Vagina (tissue), 2 donors: ENCODE results near the gene BCL3. TPM values are rescaled to one million over a fixed set of nuclear protein-coding genes. Genes with fewer than 3 reads are reported as not detected.

Experiments used
- DNase-seq, 2 donors: peaks; one replicate each; pipeline ENCODE4 v3.0.0-alpha.2; 2017; ENCODE audit errors: extremely low spot score in 2 of 2
- H3K27ac ChIP-seq: fragments of 200-600 bp; sonication (generic); one replicate; pipeline ENCODE4 v1.5.1; 2019
- H3K27me3 ChIP-seq: fragments of 200-600 bp; sonication (generic); one replicate; pipeline ENCODE4 v1.5.1; 2019
- H3K36me3 ChIP-seq, 2 donors: fragments of 200-600 bp; sonication (generic); one replicate each; pipeline ENCODE4 v1.5.1; 2017 to 2019
- H3K4me1 ChIP-seq: fragments of 200-600 bp; sonication (generic); one replicate; pipeline ENCODE4 v1.5.1; 2019
- H3K4me3 ChIP-seq, 2 donors: fragments of 200-600 bp; sonication (generic); 1 replicate in 1 of 2; 2 replicates in 1 of 2; pipeline ENCODE4 v1.5.1; 2016 to 2019
- H3K9me3 ChIP-seq: fragments of 200-600 bp; sonication (generic); one replicate; pipeline ENCODE4 v1.5.1; 2019
- POLR2A ChIP-seq, 2 donors: fragments of 450-650 bp; IDR thresholded peaks; one replicate each; pipeline ENCODE4 v1.6.1; 2017; ENCODE audit warnings: antibody characterized with exemption in 2 of 2, mild to moderate bottlenecking in 2 of 2, moderate library complexity in 2 of 2
- POLR2AphosphoS5 ChIP-seq, 2 donors: sonication (generic); formaldehyde crosslinking; IDR thresholded peaks; one replicate each; pipeline ENCODE4 v1.9.0; 2017; ENCODE audit warnings: antibody characterized with exemption in 2 of 2, mild to moderate bottlenecking in 2 of 2, low read depth in 1 of 2; ENCODE audit not compliant: insufficient read depth in 1 of 2
- intact Hi-C: fragments of 100-400 bp; cut with DNase I; formaldehyde crosslinking; loops from one replicate; pipeline ENCODE4 v1.15.1; 2023
- total RNA-seq: library from RNA; depleted of rRNA; stranded (reverse); fragments of >200 nt; gene quantifications from one replicate; pipeline ENCODE4 v1.2.3, GENCODE V29; 2016
- TF ChIP-seq, protein P1 (sequence below), 3 experiments: fragments of 450-650 bp in 2 of 3; fragments of 200-600 bp in 1 of 3; sonication (generic) in 1 of 3; IDR thresholded peaks; one replicate each; pipeline ENCODE4 v1.5.1; 2017 to 2019; ENCODE audit warnings: antibody characterized with exemption in 3 of 3, mild to moderate bottlenecking in 2 of 3, moderate library complexity in 2 of 3

Gene BCL3
- total RNA-seq, 1 donor from 2014 or later = 86.9 TPM

- H3K27me3 ChIP-seq = no peaks in the 10 kb centered on the region
- H3K4me3 ChIP-seq = peak overlapping the region; percentile 43 to 52
- H3K36me3 ChIP-seq = peaks cover 0 to 22% of the 10 kb centered on the region in 2 donors
- intact Hi-C loops = no loop called here
- no peak for DNase-seq
- no peaks in the 10 kb centered on the region for H3K9me3 ChIP-seq
- peaks cover 90% of the 10 kb centered on the region for H3K4me1 ChIP-seq
- H3K27ac ChIP-seq = peak overlapping the region; percentile 92
- TF ChIP-seq, protein P1, sequence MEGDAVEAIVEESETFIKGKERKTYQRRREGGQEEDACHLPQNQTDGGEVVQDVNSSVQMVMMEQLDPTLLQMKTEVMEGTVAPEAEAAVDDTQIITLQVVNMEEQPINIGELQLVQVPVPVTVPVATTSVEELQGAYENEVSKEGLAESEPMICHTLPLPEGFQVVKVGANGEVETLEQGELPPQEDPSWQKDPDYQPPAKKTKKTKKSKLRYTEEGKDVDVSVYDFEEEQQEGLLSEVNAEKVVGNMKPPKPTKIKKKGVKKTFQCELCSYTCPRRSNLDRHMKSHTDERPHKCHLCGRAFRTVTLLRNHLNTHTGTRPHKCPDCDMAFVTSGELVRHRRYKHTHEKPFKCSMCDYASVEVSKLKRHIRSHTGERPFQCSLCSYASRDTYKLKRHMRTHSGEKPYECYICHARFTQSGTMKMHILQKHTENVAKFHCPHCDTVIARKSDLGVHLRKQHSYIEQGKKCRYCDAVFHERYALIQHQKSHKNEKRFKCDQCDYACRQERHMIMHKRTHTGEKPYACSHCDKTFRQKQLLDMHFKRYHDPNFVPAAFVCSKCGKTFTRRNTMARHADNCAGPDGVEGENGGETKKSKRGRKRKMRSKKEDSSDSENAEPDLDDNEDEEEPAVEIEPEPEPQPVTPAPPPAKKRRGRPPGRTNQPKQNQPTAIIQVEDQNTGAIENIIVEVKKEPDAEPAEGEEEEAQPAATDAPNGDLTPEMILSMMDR (IDR thresholded peaks at IDR 0.05) = no peak
- peak; percentile 53 to 88 for TF ChIP-seq POLR2AphosphoS5 (IDR thresholded peaks at IDR 0.05; ENCODE audit: insufficient read depth in 1 of 2, low read depth in 1 of 2)
These were observed 5.6 kb downstream of the BCL3 start for GRCh38 chr19:44753932-44754749.

DNA sequence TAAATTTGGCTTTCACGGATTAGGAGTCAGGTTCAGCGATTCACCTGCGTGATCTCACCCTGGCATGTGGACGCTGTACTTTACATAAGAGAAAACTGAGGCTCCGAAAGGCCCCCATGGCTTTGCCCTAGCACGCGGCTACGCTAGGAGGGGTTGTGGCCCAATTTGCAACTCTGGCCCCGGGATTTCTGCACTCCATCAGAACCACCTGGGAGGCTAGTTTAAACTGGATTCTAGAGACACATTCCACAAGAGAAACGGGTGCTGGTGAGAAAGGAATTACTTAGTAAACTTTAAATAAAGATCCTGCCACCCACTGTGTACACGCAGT is 6.2 kb downstream of the BCL3 start:
- H3K27ac ChIP-seq = peak overlapping the region; percentile 92
- no peak for TF ChIP-seq POLR2AphosphoS5 (IDR thresholded peaks at IDR 0.05; ENCODE audit: insufficient read depth in 1 of 2, low read depth in 1 of 2)
- TF ChIP-seq, protein P1 (IDR thresholded peaks at IDR 0.05) = no peak
- no peak for TF ChIP-seq POLR2A (IDR thresholded peaks at IDR 0.05)
- H3K4me1 ChIP-seq = peaks cover 90% of the 10 kb centered on the region
- H3K27me3 ChIP-seq = no peaks in the 10 kb centered on the region
- H3K4me3 ChIP-seq = peak overlapping the region; percentile 43 to 52
- intact Hi-C loops = loop anchor here (5.0 kb wide), 1 partner anchor 32 kb away; no protein-coding TSS in a partner anchor
- no peaks in the 10 kb centered on the region for H3K9me3 ChIP-seq
- no peak for DNase-seq
- peaks cover 0 to 27% of the 10 kb centered on the region in 2 donors for H3K36me3 ChIP-seq

GRCh38 chr19:44755219-44755618 is 6.7 kb downstream of the BCL3 start:
- TF ChIP-seq, protein P1 (IDR thresholded peaks at IDR 0.05) = no peak
- TF ChIP-seq POLR2A (IDR thresholded peaks at IDR 0.05) (no peak), POLR2AphosphoS5 (IDR thresholded peaks at IDR 0.05; ENCODE audit: insufficient read depth in 1 of 2, low read depth in 1 of 2) (no peak)
- Histone ChIP-seq H3K4me3 (peak overlapping the region in 1 of 2 donors; percentile 52), H3K27ac (peak overlapping the region; percentile 92), H3K36me3 (peaks cover 0 to 29% of the 10 kb centered on the region in 2 donors), H3K27me3 (no peaks in the 10 kb centered on the region), H3K9me3 (no peaks in the 10 kb centered on the region), H3K4me1 (peaks cover 87% of the 10 kb centered on the region)
- intact Hi-C loops = loop anchor here (5.0 kb wide), 1 partner anchor 33 kb away; no protein-coding TSS in a partner anchor
- DNase-seq = no peak

DNA sequence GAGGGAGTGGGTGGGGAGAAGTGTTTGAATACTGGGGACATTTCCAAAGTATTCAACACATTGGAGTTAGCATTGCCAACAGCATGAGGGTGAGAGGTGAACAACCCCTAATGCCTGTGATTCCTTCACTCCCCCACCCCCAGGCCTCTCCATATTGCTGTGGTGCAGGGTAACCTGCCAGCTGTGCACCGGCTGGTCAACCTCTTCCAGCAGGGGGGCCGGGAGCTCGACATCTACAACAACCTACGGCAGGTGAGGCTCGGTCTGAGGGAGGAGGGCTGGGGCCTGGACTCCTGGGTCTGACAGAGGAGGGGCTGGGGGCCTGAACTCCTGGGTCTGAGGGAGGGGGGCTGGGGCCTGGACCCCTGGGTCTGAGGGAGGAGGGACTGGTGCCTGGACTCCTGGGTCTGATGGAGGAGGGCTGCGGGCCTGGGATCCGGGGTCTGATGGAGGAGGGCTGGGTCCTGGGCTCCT is 7.6 kb downstream of the BCL3 start:
- H3K27ac ChIP-seq = peak overlapping the region; percentile 92
- peaks cover 78% of the 10 kb centered on the region for H3K4me1 ChIP-seq
- no peaks in the 10 kb centered on the region for H3K9me3 ChIP-seq
- DNase-seq = no peak
- intact Hi-C loops = loop anchor here (5.0 kb wide), 1 partner anchor 34 kb away; no protein-coding TSS in a partner anchor
- TF ChIP-seq, protein P1 (IDR thresholded peaks at IDR 0.05) = no peak
- TF ChIP-seq POLR2AphosphoS5 (IDR thresholded peaks at IDR 0.05; ENCODE audit: insufficient read depth in 1 of 2, low read depth in 1 of 2) (no peak), POLR2A (IDR thresholded peaks at IDR 0.05) (no peak)
- no peaks in the 10 kb centered on the region for H3K27me3 ChIP-seq
- peaks cover 0 to 38% of the 10 kb centered on the region in 2 donors for H3K36me3 ChIP-seq
- no peak overlapping the region for H3K4me3 ChIP-seq
